Adrenal gland (tissue), 5 donors: ENCODE results near the gene RPS5.

Source experiments
- POLR2A ChIP-seq, 2 donors: fragments of 450-650 bp; IDR thresholded peaks; one replicate each; pipeline ENCODE4 v1.6.1; 2017; ENCODE audit warnings: antibody characterized with exemption in 2 of 2, mild to moderate bottlenecking in 2 of 2, moderate library complexity in 1 of 2
- TF ChIP-seq, protein P1 (sequence below), 6 experiments: fragments of 450-650 bp in 4 of 6; fragments of 200-600 bp in 2 of 6; sonication (generic) in 1 of 6; IDR thresholded peaks; 1 replicate in 5 of 6; 2 replicates in 1 of 6; pipeline versions ENCODE4 v1.5.1 to v1.8.0; 2016 to 2021; ENCODE audit warnings: antibody characterized with exemption in 6 of 6, mild to moderate bottlenecking in 2 of 6, moderate library complexity in 1 of 6
- donor health status: DM: no; HTN: no; CAD: no.

DNA sequence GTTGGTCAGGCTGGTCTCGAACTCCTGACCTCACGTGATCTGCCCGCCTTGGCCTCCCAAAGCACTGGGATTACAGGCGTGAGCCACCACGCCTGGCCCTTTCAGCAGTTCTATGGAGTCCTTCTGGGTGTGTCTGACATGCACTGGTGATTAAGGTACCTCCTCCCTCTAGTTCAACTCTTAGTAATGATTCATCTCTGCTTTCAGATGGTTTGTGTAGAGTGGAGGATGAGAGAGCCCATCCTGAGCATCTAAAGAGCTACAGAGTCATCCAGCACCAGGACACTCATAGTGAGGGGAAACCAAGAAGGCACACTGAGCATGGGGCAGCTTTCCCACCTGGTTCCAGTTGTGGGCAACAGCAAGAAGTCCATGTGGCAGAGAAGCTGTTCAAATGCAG is 29.5 kb downstream of the RPS5 start:
- TF ChIP-seq, protein P1, sequence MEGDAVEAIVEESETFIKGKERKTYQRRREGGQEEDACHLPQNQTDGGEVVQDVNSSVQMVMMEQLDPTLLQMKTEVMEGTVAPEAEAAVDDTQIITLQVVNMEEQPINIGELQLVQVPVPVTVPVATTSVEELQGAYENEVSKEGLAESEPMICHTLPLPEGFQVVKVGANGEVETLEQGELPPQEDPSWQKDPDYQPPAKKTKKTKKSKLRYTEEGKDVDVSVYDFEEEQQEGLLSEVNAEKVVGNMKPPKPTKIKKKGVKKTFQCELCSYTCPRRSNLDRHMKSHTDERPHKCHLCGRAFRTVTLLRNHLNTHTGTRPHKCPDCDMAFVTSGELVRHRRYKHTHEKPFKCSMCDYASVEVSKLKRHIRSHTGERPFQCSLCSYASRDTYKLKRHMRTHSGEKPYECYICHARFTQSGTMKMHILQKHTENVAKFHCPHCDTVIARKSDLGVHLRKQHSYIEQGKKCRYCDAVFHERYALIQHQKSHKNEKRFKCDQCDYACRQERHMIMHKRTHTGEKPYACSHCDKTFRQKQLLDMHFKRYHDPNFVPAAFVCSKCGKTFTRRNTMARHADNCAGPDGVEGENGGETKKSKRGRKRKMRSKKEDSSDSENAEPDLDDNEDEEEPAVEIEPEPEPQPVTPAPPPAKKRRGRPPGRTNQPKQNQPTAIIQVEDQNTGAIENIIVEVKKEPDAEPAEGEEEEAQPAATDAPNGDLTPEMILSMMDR (IDR thresholded peaks at IDR 0.05), result no peak
- no peak for TF ChIP-seq POLR2A (IDR thresholded peaks at IDR 0.05)
